ENCODE measurements around the gene ADTRP.

ADTRP gene

GRCh38 chr6:11711984-11712711, 66.5 kb downstream of the ADTRP start:
- Histone ChIP-seq H3K36me3 (ENCODE audit: insufficient read depth) (no peaks in the 10 kb centered on the region), H3K27me3 (ENCODE audit: insufficient read depth, low read depth) (no peaks in the 10 kb centered on the region), H3K79me2 (ENCODE audit: insufficient read depth, low read depth) (no peaks in the 10 kb centered on the region), H4K20me1 (ENCODE audit: insufficient read depth) (no peaks in the 10 kb centered on the region), H3K27ac (peak overlapping the region; percentile 95), H2AFZ (ENCODE audit: low read depth) (peak overlapping the region; percentile 53), H3K4me1 (ENCODE audit: low read depth, poor library complexity, severe bottlenecking) (peaks cover 72% of the 10 kb centered on the region), H3K4me2 (peak overlapping the region; percentile 66), H3K4me3 (IDR thresholded peaks at IDR 0.05; ENCODE audit: insufficient read depth, low read depth, low read length) (no peak overlapping the region), H3K9ac (peak overlapping the region; percentile 56)
- TF ChIP-seq, protein P1, sequence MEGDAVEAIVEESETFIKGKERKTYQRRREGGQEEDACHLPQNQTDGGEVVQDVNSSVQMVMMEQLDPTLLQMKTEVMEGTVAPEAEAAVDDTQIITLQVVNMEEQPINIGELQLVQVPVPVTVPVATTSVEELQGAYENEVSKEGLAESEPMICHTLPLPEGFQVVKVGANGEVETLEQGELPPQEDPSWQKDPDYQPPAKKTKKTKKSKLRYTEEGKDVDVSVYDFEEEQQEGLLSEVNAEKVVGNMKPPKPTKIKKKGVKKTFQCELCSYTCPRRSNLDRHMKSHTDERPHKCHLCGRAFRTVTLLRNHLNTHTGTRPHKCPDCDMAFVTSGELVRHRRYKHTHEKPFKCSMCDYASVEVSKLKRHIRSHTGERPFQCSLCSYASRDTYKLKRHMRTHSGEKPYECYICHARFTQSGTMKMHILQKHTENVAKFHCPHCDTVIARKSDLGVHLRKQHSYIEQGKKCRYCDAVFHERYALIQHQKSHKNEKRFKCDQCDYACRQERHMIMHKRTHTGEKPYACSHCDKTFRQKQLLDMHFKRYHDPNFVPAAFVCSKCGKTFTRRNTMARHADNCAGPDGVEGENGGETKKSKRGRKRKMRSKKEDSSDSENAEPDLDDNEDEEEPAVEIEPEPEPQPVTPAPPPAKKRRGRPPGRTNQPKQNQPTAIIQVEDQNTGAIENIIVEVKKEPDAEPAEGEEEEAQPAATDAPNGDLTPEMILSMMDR (conservative IDR thresholded peaks at IDR 0.05; ENCODE audit: low read depth, low read length) = no peak

DNA sequence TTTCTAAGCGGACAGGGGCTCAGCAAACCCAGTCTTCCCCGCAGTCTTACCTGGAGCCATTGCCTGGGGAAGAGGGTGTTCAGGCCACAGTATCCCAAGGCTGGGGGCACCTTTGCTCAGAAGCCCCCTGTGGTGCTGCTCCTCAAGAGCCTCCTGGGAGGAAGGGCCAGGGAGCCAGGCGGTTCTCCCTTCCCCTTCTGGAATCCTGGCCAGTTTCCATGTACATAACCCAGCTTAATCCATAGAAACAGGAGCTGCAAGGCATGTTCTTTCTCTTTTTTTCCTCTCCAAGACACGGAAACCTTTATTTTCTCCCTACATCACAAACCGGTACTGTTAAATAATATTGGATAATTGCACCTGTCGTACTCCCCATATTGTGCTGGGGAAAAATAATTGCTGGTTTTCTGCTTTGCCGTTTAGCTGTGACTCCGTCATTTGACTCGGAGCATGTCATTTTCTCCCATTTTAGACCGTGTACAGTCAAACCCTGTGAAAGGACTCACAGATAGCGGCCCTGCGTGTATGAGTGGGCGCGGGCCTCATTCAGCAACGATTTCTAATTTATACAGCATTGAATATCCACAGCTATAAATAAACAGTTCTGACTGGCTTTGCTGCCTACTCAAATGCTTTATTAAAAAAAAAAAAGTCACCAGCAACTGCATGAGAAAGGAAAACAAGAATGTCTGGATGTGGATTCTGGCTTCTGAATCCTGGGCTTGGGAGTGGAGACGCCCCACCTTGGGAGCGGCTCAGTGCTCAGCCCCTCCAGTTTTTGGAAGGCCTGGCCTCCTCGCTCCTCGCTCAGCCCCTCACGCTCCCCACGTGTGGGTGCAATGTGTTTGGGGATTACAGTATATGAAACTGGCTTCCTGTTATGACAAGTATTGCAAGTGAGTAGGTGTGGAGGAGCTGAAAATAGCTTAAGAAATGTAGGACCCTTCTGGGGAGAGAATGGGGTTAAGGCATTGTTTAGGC, 67.3 kb downstream of the ADTRP start:
- H3K79me2 ChIP-seq (ENCODE audit: insufficient read depth, low read depth) = no peaks in the 10 kb centered on the region
- H3K27me3 ChIP-seq (ENCODE audit: insufficient read depth, low read depth) = no peaks in the 10 kb centered on the region
- peak overlapping the region; percentile 56 for H3K9ac ChIP-seq
- TF ChIP-seq, protein P1 (conservative IDR thresholded peaks at IDR 0.05; ENCODE audit: low read depth, low read length) = no peak
- H3K36me3 ChIP-seq (ENCODE audit: insufficient read depth) = no peaks in the 10 kb centered on the region
- H3K4me3 ChIP-seq (IDR thresholded peaks at IDR 0.05; ENCODE audit: insufficient read depth, low read depth, low read length) = no peak overlapping the region
- peak overlapping the region; percentile 53 for H2AFZ ChIP-seq (ENCODE audit: low read depth)
- peaks cover 71% of the 10 kb centered on the region for H3K4me1 ChIP-seq (ENCODE audit: low read depth, poor library complexity, severe bottlenecking)
- H3K27ac ChIP-seq = peak overlapping the region; percentile 95
- no peaks in the 10 kb centered on the region for H4K20me1 ChIP-seq (ENCODE audit: insufficient read depth)
- H3K4me2 ChIP-seq = peak overlapping the region; percentile 66

DNA sequence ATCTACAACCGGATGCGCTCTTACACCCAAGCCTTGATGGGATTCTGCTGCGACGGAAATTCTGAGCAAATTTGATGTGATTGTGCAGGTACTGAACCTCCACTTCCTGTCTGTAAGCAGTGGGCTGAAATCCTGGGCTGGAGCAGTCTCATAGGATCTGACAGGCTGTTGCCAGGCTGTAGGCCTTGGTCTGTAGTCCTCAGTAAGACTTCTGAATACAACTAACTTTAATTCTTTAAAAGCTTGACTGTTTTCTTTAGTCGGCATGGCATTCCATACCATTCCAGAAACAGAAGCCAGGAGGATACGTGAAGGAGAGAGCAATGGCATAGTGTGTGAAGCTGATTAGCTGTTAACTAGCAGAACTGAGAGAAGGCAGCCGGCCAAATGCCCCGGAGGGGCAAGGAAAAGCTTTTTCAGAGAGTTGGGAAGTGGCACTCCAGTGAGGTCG, 68.3 kb downstream of the ADTRP start:
- Histone ChIP-seq H3K9ac (no peak overlapping the region), H3K4me2 (no peak overlapping the region), H3K27ac (peak overlapping the region; percentile 95; the same call in 1 of the 2 replicates), H3K4me1 (ENCODE audit: low read depth, poor library complexity, severe bottlenecking) (peaks cover 71% of the 10 kb centered on the region), H3K4me3 (IDR thresholded peaks at IDR 0.05; ENCODE audit: insufficient read depth, low read depth, low read length) (no peak overlapping the region), H4K20me1 (ENCODE audit: insufficient read depth) (no peaks in the 10 kb centered on the region), H3K27me3 (ENCODE audit: insufficient read depth, low read depth) (no peaks in the 10 kb centered on the region), H3K79me2 (ENCODE audit: insufficient read depth, low read depth) (no peaks in the 10 kb centered on the region), H3K36me3 (ENCODE audit: insufficient read depth) (no peaks in the 10 kb centered on the region), H2AFZ (ENCODE audit: low read depth) (no peak overlapping the region)
- TF ChIP-seq, protein P1 (conservative IDR thresholded peaks at IDR 0.05; ENCODE audit: low read depth, low read length) = no peak

GRCh38 chr6:11706171-11706570, 72.4 kb downstream of the ADTRP start:
- no peaks in the 10 kb centered on the region for H3K36me3 ChIP-seq (ENCODE audit: insufficient read depth)
- no peak overlapping the region for H3K4me2 ChIP-seq
- no peak overlapping the region for H3K4me3 ChIP-seq (IDR thresholded peaks at IDR 0.05; ENCODE audit: insufficient read depth, low read depth, low read length)
- H3K4me1 ChIP-seq (ENCODE audit: low read depth, poor library complexity, severe bottlenecking) = peaks cover 66% of the 10 kb centered on the region
- no peak overlapping the region for H2AFZ ChIP-seq (ENCODE audit: low read depth)
- H3K27ac ChIP-seq = no peak overlapping the region
- H3K27me3 ChIP-seq (ENCODE audit: insufficient read depth, low read depth) = no peaks in the 10 kb centered on the region
- no peak overlapping the region for H3K9ac ChIP-seq
- no peaks in the 10 kb centered on the region for H3K79me2 ChIP-seq (ENCODE audit: insufficient read depth, low read depth)
- TF ChIP-seq, protein P1 (conservative IDR thresholded peaks at IDR 0.05; ENCODE audit: low read depth, low read length) = no peak
- H4K20me1 ChIP-seq (ENCODE audit: insufficient read depth) = no peaks in the 10 kb centered on the region

All from KMS-11 (cell line).